GM12891 (cell line): ENCODE results near the gene LHX4.

Source experiments
- PAX5 ChIP-seq: IDR thresholded peaks from 2 replicates; pipeline ENCODE4 v1.6.1; 2011; ENCODE audit warnings: low read length, moderate library complexity, mild to moderate bottlenecking; ENCODE audit not compliant: insufficient read depth, severe bottlenecking
- POLR2A ChIP-seq: IDR thresholded peaks from 2 replicates; pipeline ENCODE4 v1.6.1; 2011; ENCODE audit warnings: low read depth, low read length, control low read depth
- POLR2AphosphoS5 ChIP-seq: IDR thresholded peaks from 2 replicates; pipeline ENCODE4 v1.6.1; 2011; ENCODE audit warnings: low read depth, low read length, control low read depth

GRCh38 chr1:180186831-180187230 is 43.2 kb upstream of the LHX4 start:
- TF ChIP-seq POLR2AphosphoS5 (no peak), PAX5 (no peak), POLR2A (no peak)
